DOHH2 (cell line): ENCODE data around the gene PPIE.

Experiments
- EZH2phosphoT487 ChIP-seq: fragments of 200-600 bp; sonication (generic); IDR thresholded peaks from 2 replicates; pipeline ENCODE4 v1.6.1; 2017; ENCODE audit warnings: borderline replicate concordance, mild to moderate bottlenecking, antibody characterized with exemption, low read length, moderate library complexity, mixed read lengths
- TF ChIP-seq, protein P1 (sequence below): fragments of 200-600 bp; sonication (generic); IDR thresholded peaks from one replicate; pipeline ENCODE4 v1.5.1; 2014; ENCODE audit warnings: antibody characterized with exemption, mild to moderate bottlenecking, low read depth, low read length; ENCODE audit not compliant: poor library complexity, severe bottlenecking

DNA sequence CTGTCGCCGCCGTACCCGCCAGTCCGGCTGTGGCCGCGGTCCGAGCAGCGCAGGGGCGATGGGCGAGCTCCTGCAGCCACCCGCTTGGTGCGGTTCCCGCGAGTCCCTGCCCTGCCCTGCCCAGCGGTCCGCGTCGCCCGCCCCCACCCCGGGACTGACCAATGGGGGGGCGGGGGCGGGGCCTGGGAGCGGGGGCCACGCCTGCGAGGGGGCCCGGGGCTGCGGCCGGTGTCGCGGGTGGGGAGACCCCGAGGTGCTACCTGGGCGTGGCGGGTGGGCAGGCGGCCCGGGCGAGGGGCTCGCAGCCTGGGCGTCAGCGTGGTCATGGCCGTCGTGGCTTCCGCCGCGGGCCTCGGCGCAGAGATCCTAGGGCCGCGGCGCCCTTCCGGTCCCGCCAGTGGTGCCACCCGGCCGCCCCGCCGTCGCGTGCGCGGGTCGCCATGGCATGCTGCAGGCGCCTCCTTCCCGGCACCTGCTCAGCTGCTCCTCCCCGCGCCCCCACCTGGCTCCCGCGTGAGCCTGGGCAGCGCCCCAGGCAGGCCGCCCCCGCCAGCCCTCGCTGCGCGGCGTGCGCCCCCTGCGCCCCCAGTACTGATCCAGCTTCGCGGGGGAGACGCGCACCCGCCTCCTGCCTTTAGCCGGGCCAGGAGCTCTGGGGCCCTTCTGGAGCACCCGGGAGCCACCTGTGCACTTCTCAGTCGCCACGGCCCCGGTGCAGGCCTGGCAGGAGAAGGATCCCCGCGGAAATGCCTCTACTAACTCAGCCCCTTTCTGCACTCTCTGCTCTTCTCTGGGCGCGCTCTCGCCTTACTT lies 50.3 kb downstream of the PPIE start, which contains the start of gene BMP8B:
- TF ChIP-seq, protein P1, sequence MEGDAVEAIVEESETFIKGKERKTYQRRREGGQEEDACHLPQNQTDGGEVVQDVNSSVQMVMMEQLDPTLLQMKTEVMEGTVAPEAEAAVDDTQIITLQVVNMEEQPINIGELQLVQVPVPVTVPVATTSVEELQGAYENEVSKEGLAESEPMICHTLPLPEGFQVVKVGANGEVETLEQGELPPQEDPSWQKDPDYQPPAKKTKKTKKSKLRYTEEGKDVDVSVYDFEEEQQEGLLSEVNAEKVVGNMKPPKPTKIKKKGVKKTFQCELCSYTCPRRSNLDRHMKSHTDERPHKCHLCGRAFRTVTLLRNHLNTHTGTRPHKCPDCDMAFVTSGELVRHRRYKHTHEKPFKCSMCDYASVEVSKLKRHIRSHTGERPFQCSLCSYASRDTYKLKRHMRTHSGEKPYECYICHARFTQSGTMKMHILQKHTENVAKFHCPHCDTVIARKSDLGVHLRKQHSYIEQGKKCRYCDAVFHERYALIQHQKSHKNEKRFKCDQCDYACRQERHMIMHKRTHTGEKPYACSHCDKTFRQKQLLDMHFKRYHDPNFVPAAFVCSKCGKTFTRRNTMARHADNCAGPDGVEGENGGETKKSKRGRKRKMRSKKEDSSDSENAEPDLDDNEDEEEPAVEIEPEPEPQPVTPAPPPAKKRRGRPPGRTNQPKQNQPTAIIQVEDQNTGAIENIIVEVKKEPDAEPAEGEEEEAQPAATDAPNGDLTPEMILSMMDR, result peak; percentile 15
- no peak for TF ChIP-seq EZH2phosphoT487
